OCI-LY3 (cell line): ENCODE measurements around the gene NEDD4L.

Experiments
- H2AFZ ChIP-seq: fragments of 200-600, 300-600 bp; shearing (Covaris generic); 2 replicates; pipeline ENCODE4 v1.6.0; 2014; ENCODE audit warnings: antibody characterized with exemption, low read depth, low read length
- H3K27ac ChIP-seq: fragments of 200-600, 300-600 bp; sonication (generic); 2 replicates; pipeline ENCODE4 v1.5.1; 2014; ENCODE audit warnings: mild to moderate bottlenecking, low read length, moderate library complexity, mixed read lengths
- H3K27me3 ChIP-seq: fragments of 200-600, 300-600 bp; sonication (generic); 2 replicates; pipeline ENCODE4 v1.6.1; 2014; ENCODE audit warnings: low read depth, low read length, mixed read lengths
- H3K36me3 ChIP-seq: fragments of 200-600, 300-600 bp; sonication (generic); replicated peaks from 2 replicates; pipeline ENCODE3; 2014; ENCODE audit warnings: low read depth, low read length, mixed read lengths
- H3K4me1 ChIP-seq: fragments of 300-600, 200-600 bp; sonication (generic); 2 replicates; pipeline ENCODE4 v1.6.1; 2014; ENCODE audit warnings: low read length, mixed read lengths
- H3K4me2 ChIP-seq: fragments of 200-600, 300-600 bp; sonication (generic); 2 replicates; pipeline ENCODE4 v1.6.1; 2014; ENCODE audit warnings: low read length, mixed read lengths
- H3K4me3 ChIP-seq: fragments of 300-600, 200-600 bp; sonication (generic); 2 replicates; pipeline ENCODE4 v1.5.1; 2014; ENCODE audit warnings: antibody characterized with exemption, mild to moderate bottlenecking, low read length, moderate library complexity
- H3K79me2 ChIP-seq: fragments of 300-600, 200-600 bp; shearing (Covaris generic); 2 replicates; pipeline ENCODE4 v1.6.1; 2014; ENCODE audit warnings: mild to moderate bottlenecking, low read length, mixed read lengths
- H3K9ac ChIP-seq: fragments of 300-600, 200-600 bp; shearing (Covaris generic); 2 replicates; pipeline ENCODE4 v1.6.0; 2014; ENCODE audit warnings: mild to moderate bottlenecking, low read length, moderate library complexity
- H3K9me3 ChIP-seq: fragments of 200-600, 300-600 bp; shearing (Covaris generic); 2 replicates; pipeline ENCODE4 v1.6.1; 2014; ENCODE audit warnings: low read length, mixed read lengths; ENCODE audit not compliant: insufficient read depth
- H4K20me1 ChIP-seq: fragments of 200-600, 300-600 bp; sonication (generic); 2 replicates; pipeline ENCODE4 v1.6.1; 2016; ENCODE audit warnings: low read length, mixed read lengths; ENCODE audit not compliant: insufficient read depth
- EZH2phosphoT487 ChIP-seq: fragments of 200-600 bp; shearing (Covaris generic); IDR thresholded peaks from 2 replicates; pipeline ENCODE4 v1.6.1; 2018; ENCODE audit warnings: antibody characterized with exemption, mixed run types, low read depth
- TF ChIP-seq, protein P1 (sequence below): fragments of 200-600, 300-600 bp; sonication (generic); IDR thresholded peaks from 2 replicates; pipeline ENCODE4 v1.5.1; 2014; ENCODE audit warnings: antibody characterized with exemption, low read length, low read depth

NEDD4L gene

DNA sequence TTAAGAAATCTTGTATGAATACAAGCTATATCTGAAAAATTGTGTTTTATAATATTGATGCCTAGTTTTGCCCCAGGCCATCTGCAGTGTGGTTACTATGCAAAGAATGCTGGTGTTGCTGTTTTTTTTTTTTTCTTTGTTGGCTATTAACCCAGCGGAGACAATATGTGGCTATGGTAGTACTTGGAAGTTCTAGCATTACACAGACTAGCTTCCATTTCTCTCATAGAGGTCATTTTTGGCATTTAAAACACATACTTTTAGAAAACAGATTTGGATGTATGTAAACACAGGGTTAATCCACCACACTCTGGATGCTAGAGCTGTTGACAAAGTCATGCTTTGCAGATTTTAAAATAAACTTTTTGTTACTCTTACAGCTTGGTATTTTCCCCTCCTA lies 209.8 kb downstream of the NEDD4L start:
- H3K4me2 ChIP-seq = no peak overlapping the region
- H3K27ac ChIP-seq = no peak overlapping the region
- H3K9me3 ChIP-seq = no peaks in the 10 kb centered on the region
- no peaks in the 10 kb centered on the region for H3K27me3 ChIP-seq
- H3K79me2 ChIP-seq = peaks cover 22% of the 10 kb centered on the region
- H3K9ac ChIP-seq = no peak overlapping the region
- H2AFZ ChIP-seq = no peak overlapping the region
- peaks cover 78% of the 10 kb centered on the region for H4K20me1 ChIP-seq
- peaks cover 64% of the 10 kb centered on the region for H3K36me3 ChIP-seq
- H3K4me3 ChIP-seq = no peak overlapping the region
- peaks cover 12% of the 10 kb centered on the region for H3K4me1 ChIP-seq
- TF ChIP-seq, protein P1, sequence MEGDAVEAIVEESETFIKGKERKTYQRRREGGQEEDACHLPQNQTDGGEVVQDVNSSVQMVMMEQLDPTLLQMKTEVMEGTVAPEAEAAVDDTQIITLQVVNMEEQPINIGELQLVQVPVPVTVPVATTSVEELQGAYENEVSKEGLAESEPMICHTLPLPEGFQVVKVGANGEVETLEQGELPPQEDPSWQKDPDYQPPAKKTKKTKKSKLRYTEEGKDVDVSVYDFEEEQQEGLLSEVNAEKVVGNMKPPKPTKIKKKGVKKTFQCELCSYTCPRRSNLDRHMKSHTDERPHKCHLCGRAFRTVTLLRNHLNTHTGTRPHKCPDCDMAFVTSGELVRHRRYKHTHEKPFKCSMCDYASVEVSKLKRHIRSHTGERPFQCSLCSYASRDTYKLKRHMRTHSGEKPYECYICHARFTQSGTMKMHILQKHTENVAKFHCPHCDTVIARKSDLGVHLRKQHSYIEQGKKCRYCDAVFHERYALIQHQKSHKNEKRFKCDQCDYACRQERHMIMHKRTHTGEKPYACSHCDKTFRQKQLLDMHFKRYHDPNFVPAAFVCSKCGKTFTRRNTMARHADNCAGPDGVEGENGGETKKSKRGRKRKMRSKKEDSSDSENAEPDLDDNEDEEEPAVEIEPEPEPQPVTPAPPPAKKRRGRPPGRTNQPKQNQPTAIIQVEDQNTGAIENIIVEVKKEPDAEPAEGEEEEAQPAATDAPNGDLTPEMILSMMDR = no peak
- no peak for TF ChIP-seq EZH2phosphoT487

DNA sequence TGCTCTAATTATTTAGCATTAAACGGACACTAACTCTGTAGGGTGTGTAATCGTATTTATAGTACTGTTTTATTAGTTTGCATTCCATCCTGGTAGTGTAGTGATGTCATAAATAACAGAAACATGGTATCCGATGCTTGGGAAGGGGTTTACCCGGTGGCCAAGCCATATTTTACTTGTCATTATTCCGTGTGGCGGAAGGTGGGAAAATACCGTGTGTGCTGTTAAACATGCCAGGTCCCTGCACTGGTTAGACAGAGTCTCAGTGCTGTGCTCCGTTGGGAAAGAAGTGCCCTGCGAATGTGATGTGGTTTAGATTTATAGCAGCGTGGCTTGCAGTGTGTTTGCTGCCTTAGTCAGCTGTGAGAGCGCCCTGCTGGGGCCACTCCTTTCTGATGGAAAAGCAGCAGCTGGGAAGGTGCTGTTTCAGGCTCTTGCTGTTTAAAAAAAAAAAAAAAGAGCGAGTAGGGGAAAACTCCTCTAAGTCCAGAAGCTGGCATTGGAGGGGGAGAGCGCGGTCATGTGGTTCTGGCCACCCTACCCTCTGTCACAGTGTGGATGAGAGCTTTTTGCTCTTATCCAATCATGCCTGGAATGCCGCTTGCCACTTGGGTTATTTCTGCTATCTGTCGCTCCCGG lies 211.0 kb downstream of the NEDD4L start:
- peaks cover 65% of the 10 kb centered on the region for H3K36me3 ChIP-seq
- no peak overlapping the region for H3K4me2 ChIP-seq
- H3K4me1 ChIP-seq = peaks cover 12% of the 10 kb centered on the region
- H3K79me2 ChIP-seq = peaks cover 33% of the 10 kb centered on the region
- H3K9me3 ChIP-seq = no peaks in the 10 kb centered on the region
- no peaks in the 10 kb centered on the region for H3K27me3 ChIP-seq
- peaks cover 81% of the 10 kb centered on the region for H4K20me1 ChIP-seq
- H2AFZ ChIP-seq = no peak overlapping the region
- no peak for TF ChIP-seq EZH2phosphoT487
- TF ChIP-seq, protein P1 = no peak
- H3K27ac ChIP-seq = no peak overlapping the region
- no peak overlapping the region for H3K4me3 ChIP-seq
- no peak overlapping the region for H3K9ac ChIP-seq

DNA sequence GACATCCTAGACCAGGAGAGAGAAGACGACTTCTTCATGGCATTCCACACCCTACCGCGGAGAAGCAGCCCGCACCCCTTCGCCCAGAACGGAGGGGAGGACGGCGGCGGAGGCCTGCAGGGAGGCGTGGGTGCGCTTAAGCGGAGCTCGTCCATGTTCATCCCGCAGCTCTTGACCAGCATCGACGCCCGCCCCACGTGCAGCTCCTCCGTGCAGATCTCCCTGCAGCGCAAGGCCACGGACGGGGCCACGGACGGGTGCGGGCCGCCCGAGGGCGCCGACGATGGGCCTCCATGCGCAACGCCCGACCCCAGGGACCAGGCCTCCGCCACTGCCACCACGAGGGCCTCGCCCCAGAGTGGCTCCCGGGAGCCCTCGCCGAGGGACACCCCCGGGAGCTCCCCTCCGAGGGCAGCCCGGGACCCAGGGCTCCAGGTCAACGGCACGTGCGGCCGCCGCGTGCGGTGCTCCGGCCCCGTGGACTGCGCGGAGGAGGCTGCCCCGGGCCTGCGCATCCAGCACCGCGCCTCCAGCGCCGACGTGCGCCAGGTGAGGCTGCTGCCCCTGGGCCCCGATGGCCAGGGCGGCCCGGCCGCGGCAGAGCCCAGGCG lies 211.8 kb downstream of the NEDD4L start:
- Histone ChIP-seq H3K36me3 (peaks cover 60% of the 10 kb centered on the region), H3K4me1 (peaks cover 12% of the 10 kb centered on the region), H3K9me3 (no peaks in the 10 kb centered on the region), H3K4me3 (no peak overlapping the region), H4K20me1 (peaks cover 84% of the 10 kb centered on the region), H3K79me2 (peaks cover 41% of the 10 kb centered on the region), H2AFZ (no peak overlapping the region), H3K4me2 (no peak overlapping the region), H3K27ac (no peak overlapping the region), H3K27me3 (no peaks in the 10 kb centered on the region), H3K9ac (no peak overlapping the region)
- TF ChIP-seq, protein P1 = no peak
- no peak for TF ChIP-seq EZH2phosphoT487

- Histone ChIP-seq H3K9ac (no peak overlapping the region), H3K27ac (no peak overlapping the region), H3K79me2 (peaks cover 46% of the 10 kb centered on the region), H4K20me1 (peaks cover 83% of the 10 kb centered on the region), H3K27me3 (no peaks in the 10 kb centered on the region), H3K9me3 (no peaks in the 10 kb centered on the region), H3K4me1 (peaks cover 12% of the 10 kb centered on the region), H3K4me3 (no peak overlapping the region), H3K36me3 (peaks cover 60% of the 10 kb centered on the region), H2AFZ (no peak overlapping the region), H3K4me2 (no peak overlapping the region)
- TF ChIP-seq, protein P1 = no peak
- TF ChIP-seq EZH2phosphoT487 = no peak
Measured at GRCh38 chr18:58256316-58257080, 212.5 kb downstream of the NEDD4L start.
